Ishikawa (cell line): ENCODE measurements around the gene NPHS1.

Experiments used
- CEBPB ChIP-seq: IDR thresholded peaks from 2 replicates; pipeline ENCODE4 v1.6.1; 2012
- CREB1 ChIP-seq: IDR thresholded peaks from 2 replicates; pipeline ENCODE4 v1.6.1; 2012; ENCODE audit warnings: low read depth
- EGR1 ChIP-seq: IDR thresholded peaks from 2 replicates; pipeline ENCODE4 v1.6.1; 2012
- EP300 ChIP-seq: IDR thresholded peaks from 2 replicates; pipeline ENCODE4 v1.6.1; 2012; ENCODE audit warnings: borderline replicate concordance
- FOXM1 ChIP-seq: IDR thresholded peaks from 2 replicates; pipeline ENCODE4 v1.6.1; 2012; ENCODE audit warnings: low read depth, borderline replicate concordance
- NFIC ChIP-seq: IDR thresholded peaks from 2 replicates; pipeline ENCODE4 v1.6.1; 2012
- RAD21 ChIP-seq: IDR thresholded peaks from 2 replicates; pipeline ENCODE4 v1.6.1; 2012; ENCODE audit warnings: low read depth
- TAF1 ChIP-seq: IDR thresholded peaks from 2 replicates; pipeline ENCODE4 v1.6.1; 2012; ENCODE audit warnings: low read depth, mild to moderate bottlenecking
- TCF12 ChIP-seq: IDR thresholded peaks from 2 replicates; pipeline ENCODE4 v1.6.1; 2012; ENCODE audit warnings: low read depth
- TEAD4 ChIP-seq: IDR thresholded peaks from 2 replicates; pipeline ENCODE4 v1.6.1; 2012
- YY1 ChIP-seq: IDR thresholded peaks from 2 replicates; pipeline ENCODE4 v1.6.1; 2012; ENCODE audit warnings: low read depth
- ZBTB7A ChIP-seq: IDR thresholded peaks from 2 replicates; pipeline ENCODE4 v1.6.1; 2012; ENCODE audit warnings: low read depth
- TF ChIP-seq, protein P1 (sequence below): IDR thresholded peaks from 2 replicates; pipeline ENCODE4 v1.6.1; 2012; ENCODE audit warnings: low read depth, mild to moderate bottlenecking
- TF ChIP-seq, protein P2 (sequence below): IDR thresholded peaks from 2 replicates; pipeline ENCODE4 v1.6.1; 2012
- TF ChIP-seq, protein P3 (sequence below): IDR thresholded peaks from 2 replicates; pipeline ENCODE4 v1.6.1; 2012

NPHS1 gene

DNA sequence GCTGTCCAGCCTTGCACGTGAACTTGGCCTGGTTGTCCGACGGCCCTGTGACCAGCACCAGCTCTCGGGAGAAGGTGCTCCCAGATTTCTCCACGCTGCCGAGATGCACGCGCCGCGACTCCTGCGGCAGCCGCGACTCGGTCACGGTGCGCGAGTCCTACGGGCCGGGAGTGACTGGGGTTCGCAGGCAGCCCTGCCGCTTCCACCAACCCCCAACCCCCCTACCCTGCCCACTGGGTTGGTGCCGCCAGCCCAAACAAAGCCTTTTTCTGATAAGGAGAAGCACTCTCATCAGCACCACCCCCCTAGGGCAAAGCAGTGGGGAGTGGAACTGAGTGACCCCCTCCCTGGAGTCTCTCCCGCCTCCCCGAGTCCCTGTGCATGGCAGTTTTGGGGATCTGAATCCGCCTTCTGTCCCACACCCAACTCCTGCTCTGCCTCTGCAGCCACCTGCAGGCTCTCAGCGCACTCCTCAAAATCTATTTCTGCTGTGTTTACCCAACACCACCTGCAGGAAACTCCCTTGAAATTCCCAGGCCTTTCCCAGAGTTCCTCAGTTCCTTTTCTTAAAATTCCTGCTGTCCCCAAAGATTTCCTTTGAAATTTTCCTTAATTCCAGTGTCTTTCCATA is 6.2 kb downstream of the NPHS1 start:
- TF ChIP-seq, protein P1, sequence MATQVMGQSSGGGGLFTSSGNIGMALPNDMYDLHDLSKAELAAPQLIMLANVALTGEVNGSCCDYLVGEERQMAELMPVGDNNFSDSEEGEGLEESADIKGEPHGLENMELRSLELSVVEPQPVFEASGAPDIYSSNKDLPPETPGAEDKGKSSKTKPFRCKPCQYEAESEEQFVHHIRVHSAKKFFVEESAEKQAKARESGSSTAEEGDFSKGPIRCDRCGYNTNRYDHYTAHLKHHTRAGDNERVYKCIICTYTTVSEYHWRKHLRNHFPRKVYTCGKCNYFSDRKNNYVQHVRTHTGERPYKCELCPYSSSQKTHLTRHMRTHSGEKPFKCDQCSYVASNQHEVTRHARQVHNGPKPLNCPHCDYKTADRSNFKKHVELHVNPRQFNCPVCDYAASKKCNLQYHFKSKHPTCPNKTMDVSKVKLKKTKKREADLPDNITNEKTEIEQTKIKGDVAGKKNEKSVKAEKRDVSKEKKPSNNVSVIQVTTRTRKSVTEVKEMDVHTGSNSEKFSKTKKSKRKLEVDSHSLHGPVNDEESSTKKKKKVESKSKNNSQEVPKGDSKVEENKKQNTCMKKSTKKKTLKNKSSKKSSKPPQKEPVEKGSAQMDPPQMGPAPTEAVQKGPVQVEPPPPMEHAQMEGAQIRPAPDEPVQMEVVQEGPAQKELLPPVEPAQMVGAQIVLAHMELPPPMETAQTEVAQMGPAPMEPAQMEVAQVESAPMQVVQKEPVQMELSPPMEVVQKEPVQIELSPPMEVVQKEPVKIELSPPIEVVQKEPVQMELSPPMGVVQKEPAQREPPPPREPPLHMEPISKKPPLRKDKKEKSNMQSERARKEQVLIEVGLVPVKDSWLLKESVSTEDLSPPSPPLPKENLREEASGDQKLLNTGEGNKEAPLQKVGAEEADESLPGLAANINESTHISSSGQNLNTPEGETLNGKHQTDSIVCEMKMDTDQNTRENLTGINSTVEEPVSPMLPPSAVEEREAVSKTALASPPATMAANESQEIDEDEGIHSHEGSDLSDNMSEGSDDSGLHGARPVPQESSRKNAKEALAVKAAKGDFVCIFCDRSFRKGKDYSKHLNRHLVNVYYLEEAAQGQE = peak; percentile 50
- TF ChIP-seq FOXM1 (no peak), TAF1 (no peak), NFIC (no peak), EGR1 (no peak)
- TF ChIP-seq, protein P2, sequence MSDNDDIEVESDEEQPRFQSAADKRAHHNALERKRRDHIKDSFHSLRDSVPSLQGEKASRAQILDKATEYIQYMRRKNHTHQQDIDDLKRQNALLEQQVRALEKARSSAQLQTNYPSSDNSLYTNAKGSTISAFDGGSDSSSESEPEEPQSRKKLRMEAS = peak; percentile 81

DNA sequence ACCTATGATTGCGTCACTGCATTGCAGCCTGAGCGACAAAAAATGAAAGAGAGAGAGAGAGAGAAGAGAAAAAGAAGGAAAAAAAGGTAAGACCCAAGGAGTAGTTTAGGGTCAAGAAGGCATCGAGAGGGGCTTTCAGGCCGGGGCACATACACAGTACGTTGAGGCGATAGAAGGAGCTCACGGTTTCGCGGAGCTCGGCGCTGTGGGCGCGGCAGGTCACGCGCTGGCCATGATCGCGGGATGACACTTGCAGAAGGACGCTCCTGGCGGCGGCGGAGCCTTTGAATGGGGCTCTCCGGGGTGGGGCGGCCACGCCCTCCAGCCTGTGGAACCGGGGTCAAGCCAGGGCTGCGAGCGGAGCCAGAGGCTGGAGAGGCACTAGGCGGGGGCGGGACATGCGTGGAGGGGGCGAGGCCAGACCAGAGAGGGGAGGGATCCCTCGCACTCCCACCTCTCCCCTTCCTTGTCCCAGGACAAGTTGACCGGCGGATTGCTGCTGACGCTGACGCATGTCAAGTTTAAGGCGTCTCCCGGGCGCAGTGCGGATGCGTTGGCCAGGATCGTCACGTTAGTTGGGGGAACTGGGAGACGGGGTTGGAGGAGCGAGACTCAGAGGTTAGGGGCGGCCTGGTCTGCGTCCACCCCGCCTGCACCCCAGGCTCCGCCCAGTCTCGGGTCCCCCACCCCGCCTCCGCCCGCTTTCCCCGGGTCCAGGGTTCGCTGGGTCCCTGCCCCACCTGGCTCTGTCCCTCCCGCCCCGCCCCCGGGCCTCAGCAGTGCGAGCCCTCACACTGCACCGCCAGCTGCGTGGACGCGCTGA is 6.9 kb downstream of the NPHS1 start:
- no peak for TF ChIP-seq TAF1
- no peak for TF ChIP-seq EP300
- no peak for TF ChIP-seq CREB1
- TF ChIP-seq RAD21 = no peak
- TF ChIP-seq CEBPB = peak; percentile 71
- TF ChIP-seq, protein P3, sequence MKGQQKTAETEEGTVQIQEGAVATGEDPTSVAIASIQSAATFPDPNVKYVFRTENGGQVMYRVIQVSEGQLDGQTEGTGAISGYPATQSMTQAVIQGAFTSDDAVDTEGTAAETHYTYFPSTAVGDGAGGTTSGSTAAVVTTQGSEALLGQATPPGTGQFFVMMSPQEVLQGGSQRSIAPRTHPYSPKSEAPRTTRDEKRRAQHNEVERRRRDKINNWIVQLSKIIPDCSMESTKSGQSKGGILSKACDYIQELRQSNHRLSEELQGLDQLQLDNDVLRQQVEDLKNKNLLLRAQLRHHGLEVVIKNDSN = no peak
- TF ChIP-seq ZBTB7A = no peak

DNA sequence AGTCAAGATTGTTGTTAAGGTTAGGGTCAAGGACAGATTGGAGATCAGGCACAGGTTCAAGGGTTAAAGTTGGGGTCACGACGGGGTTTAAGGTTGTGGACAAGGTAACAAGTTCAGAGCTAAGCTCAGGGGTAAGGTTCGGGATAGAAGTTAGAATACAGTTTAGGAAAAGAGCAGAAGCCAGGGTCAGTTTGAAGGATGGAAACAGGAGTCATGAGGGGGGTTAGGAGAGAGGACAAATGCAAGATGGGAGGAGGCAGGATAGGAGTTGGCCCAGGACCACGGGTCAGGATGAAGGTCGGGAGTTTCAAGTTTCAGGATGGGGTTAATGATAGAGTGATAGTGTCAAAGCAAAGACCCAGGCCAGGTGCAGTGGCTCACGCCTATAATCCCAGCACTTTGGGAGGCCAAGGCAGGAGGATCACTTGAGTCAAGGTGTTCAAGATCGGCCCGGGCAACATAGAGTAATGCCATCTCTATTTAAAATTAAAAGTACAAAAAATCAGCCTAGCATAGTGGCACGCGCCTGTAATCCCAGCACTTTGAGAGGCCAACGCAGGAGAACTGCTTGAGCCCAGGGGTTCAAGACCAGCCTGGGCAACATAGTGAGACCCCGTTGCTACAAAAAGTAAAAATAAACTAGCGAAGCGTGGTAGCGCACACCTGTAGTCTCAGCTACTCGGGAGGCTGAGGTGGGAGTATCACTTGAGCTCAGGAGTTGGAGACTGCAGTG is 7.7 kb downstream of the NPHS1 start:
- no peak for TF ChIP-seq YY1
- TF ChIP-seq, protein P1 = no peak
- TF ChIP-seq CEBPB = no peak
- TF ChIP-seq, protein P3 = no peak
- TF ChIP-seq, protein P2 = no peak
- TF ChIP-seq CREB1 = no peak
- no peak for TF ChIP-seq EP300
- TF ChIP-seq TEAD4 = no peak
- TF ChIP-seq NFIC = no peak
- no peak for TF ChIP-seq ZBTB7A
- TF ChIP-seq RAD21 = no peak
- TF ChIP-seq FOXM1 = no peak
- no peak for TF ChIP-seq TAF1
- TF ChIP-seq EGR1 = no peak
- no peak for TF ChIP-seq TCF12

DNA sequence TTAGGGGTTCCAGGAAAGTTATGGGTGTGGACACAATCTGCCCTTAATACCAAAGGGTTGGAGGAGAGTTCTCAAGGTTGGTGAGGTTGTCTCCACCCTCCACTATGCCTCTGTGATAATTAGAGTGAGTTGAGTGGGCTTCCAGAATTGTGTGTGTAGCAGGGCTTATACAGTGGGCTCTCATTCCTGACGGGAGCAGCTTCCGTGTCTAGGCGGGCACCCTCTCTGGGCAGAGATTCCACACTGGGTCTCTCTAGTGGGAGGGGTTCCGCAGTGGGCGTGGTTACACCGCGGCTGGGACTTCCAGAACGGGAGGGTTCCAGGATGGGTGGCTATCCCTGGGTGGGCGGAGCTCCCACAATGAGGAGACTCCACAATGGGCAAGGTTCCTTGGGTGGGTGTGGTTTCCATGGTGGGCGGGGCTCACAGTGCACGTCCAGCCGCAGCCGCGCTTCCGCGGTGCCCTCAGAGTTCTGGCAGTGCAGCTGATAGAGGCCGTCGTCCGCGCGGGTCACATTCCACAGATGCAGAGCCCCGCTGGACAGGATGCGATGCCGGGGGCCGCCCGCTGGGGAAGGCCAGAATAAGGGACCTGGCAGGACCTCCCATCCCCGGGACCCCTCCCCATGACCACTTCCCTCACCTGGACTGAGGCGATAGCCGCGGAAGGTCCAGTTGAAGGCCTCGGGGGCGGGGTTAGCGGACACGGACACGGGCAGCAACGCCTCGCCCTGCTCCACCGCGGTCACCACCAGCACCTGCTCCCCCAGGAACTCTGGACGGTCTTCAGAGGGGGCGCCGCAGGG is 8.4 kb downstream of the NPHS1 start:
- TF ChIP-seq EP300 (no peak), YY1 (no peak)
- TF ChIP-seq, protein P2 = peak; percentile 36

DNA sequence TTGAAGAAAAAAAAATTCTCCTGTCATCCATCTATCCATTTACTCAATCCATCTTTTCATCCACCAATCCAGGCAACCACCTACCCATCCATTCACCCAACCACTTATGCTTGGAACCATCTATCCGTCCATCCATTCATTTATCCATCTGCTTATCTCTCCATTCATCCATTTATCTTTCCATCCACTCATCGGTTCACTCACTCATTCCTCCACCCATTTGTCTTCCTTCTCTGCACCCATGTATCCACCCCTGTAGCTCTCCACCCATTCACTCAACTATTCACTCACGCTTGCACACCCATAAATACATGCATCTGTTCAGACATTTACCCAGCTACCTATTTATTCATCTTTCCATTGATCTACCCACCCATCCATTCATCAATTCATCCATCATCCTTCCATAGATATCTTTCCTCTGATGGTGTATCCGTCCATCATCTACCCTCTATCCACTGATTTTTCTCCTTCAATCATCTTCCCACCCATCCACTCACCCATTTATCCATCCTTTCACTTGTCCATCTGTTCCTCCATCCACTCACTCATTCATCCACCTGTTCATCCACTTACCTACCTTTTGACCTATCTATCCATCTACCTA is 9.5 kb downstream of the NPHS1 start:
- TF ChIP-seq CREB1 (no peak), EP300 (no peak), FOXM1 (no peak), EGR1 (no peak), ZBTB7A (no peak), CEBPB (no peak), TAF1 (no peak), TEAD4 (no peak), YY1 (no peak), RAD21 (no peak), TCF12 (no peak)
- TF ChIP-seq, protein P2 = no peak
- TF ChIP-seq, protein P3 = no peak
